Psoas muscle (tissue), 8 donors: ENCODE data around the gene RNMT. TPM values are rescaled to one million over a fixed set of nuclear protein-coding genes. Genes with fewer than 3 reads are reported as not detected.
A peak's percentile ranks its signal among the peaks of the same experiment; 100 is the strongest.

Experiments used
- ATAC-seq, 4 donors: fragments of 200-7000 bp; cut with Tn5 transposase; one replicate each; pipeline ENCODE4 v1.9.1; 2020; ENCODE audit warnings: moderate library complexity in 3 of 4, mild to moderate bottlenecking in 2 of 4
- DNase-seq, 2 donors: peaks; one replicate each; pipeline ENCODE4 v3.0.0-alpha.2; 2020
- H3K27ac ChIP-seq: fragments of 200-600 bp; one replicate; pipeline ENCODE4 v1.8.0; 2022
- H3K27me3 ChIP-seq, 3 donors: fragments of 200-600 bp in 1 of 3; one replicate each; pipeline versions ENCODE4 v1.6.1 to v1.8.0; 2013 to 2022; ENCODE audit warnings: low read length in 2 of 3, mild to moderate bottlenecking in 2 of 3, moderate library complexity in 1 of 3; ENCODE audit not compliant: insufficient read depth in 3 of 3
- H3K36me3 ChIP-seq, 2 donors: fragments of 200-600 bp in 1 of 2; one replicate each; pipeline versions ENCODE4 v1.6.1 to v1.8.0; 2013 to 2022; ENCODE audit warnings: low read depth in 1 of 2, mild to moderate bottlenecking in 1 of 2, moderate library complexity in 1 of 2; ENCODE audit not compliant: insufficient read depth in 1 of 2
- H3K4me1 ChIP-seq: fragments of 200-600 bp; one replicate; pipeline ENCODE4 v1.8.0; 2022
- H3K4me3 ChIP-seq: fragments of 200-600 bp; one replicate; pipeline ENCODE4 v1.8.0; 2022; ENCODE audit warnings: mild to moderate bottlenecking
- H3K9me3 ChIP-seq: fragments of 200-600 bp; one replicate; pipeline ENCODE4 v1.8.0; 2022
- CTCF ChIP-seq: fragments of 200-600 bp; IDR thresholded peaks from one replicate; pipeline ENCODE4 v1.8.0; 2022; ENCODE audit warnings: antibody characterized with exemption
- WGBS, 3 donors: extraction: QIAGEN DNeasy Blood & Tissue Kit; methylation state at CpG; one replicate each; pipeline versions ENCODE4 v1.1.6 to v1.1.7; 2013; 5-methylcytosine and 5-hydroxymethylcytosine counted together
- intact Hi-C, 2 donors: fragments of 100-400 bp; cut with DNase I; formaldehyde crosslinking; loops; one replicate each; pipeline versions ENCODE4 v1.11.0 to v1.14.2; 2022
- polyA plus RNA-seq, 3 donors: library from polyadenylated mRNA; stranded (reverse); fragments of 200-250 nt; gene quantifications; one replicate each; pipeline ENCODE4 v1.2.3, GENCODE V29; 2013
- total RNA-seq, 4 donors: library from RNA; stranded (reverse); fragmentation: NEBNext Ultra II Directional in 2 of 4; extraction: Animal tissue kit (Norgen Biotek cat#: 25700) in 2 of 4; gene quantifications; one replicate each; pipeline versions ENCODE4 v1.2.1 to v1.2.4, GENCODE V29; 2021 to 2023
- donor health status: healthy with polysubstance abuse.
- donor health status: DM: no; HTN: no; CAD: no; lungs with moderate emphysema.
- donor health status: Bipolar disorder and iron deficiency.
- donor health status: healthy.
- donor health status: DM: yes; HTN: yes; CAD: no.
- donor health status: DM: no; HTN: no; CAD: no.
- donor health status: DM: no; HTN: no; CAD: no.
- donor health status: DM: yes; HTN: yes; CAD: no.

The RNMT gene
- total and polyA plus RNA-seq, 7 donors: 15.0 to 29.2 (median 22.1) TPM

GRCh38 chr18:13799396-13799795 lies 72.9 kb downstream of the RNMT start:
- intact Hi-C loops: no loop called here
- H3K4me3 ChIP-seq: no peak overlapping the region

GRCh38 chr18:13800505-13801259 lies 74.2 kb downstream of the RNMT start:
- Histone ChIP-seq H3K4me1 (no peaks in the 10 kb centered on the region), H3K27me3 (peaks cover 0 to 23% (median 5%) of the 10 kb centered on the region in 3 donors), H3K27ac (no peak overlapping the region), H3K9me3 (no peaks in the 10 kb centered on the region), H3K36me3 (no peaks in the 10 kb centered on the region), H3K4me3 (peak overlapping the region; percentile 55)
- peak; percentile 81 to 92 (median 82) for ATAC-seq
- 14 to 16% (median 14%) methylated on average over 28 to 30 of the region's 30 CpGs for WGBS, 3 donors
- peak; percentile 47 for TF ChIP-seq CTCF
- intact Hi-C loops: loop anchor here in 1 of 2 donors (5.0 to 10.0 kb wide), 2 partner anchors 246 to 583 kb away; partner anchors contain the start of gene LDLRAD4
- DNase-seq: peak; percentile 60 to 69

More at GRCh38 chr18:13799396-13799795, 72.9 kb downstream of the RNMT start:
- Histone ChIP-seq H3K36me3 (no peaks in the 10 kb centered on the region), H3K4me1 (no peaks in the 10 kb centered on the region), H3K27me3 (peaks cover 0 to 23% (median 3%) of the 10 kb centered on the region in 3 donors), H3K9me3 (no peaks in the 10 kb centered on the region), H3K27ac (no peak overlapping the region)
- DNase-seq: no peak
- no peak for TF ChIP-seq CTCF
- ATAC-seq: no peak
- 89 to 92% (median 92%) methylated on average over 11 of the region's 11 CpGs for WGBS, 3 donors

GRCh38 chr18:13801260-13801601 lies 74.8 kb downstream of the RNMT start:
- Histone ChIP-seq H3K27me3 (peaks cover 0 to 23% (median 5%) of the 10 kb centered on the region in 3 donors), H3K4me3 (peak overlapping the region; percentile 55), H3K36me3 (no peaks in the 10 kb centered on the region), H3K27ac (no peak overlapping the region), H3K4me1 (no peaks in the 10 kb centered on the region), H3K9me3 (no peaks in the 10 kb centered on the region)
- WGBS, 3 donors: 11 to 15% (median 13%) methylated on average over 15 of the region's 15 CpGs
- TF ChIP-seq CTCF: no peak
- DNase-seq (no peak), ATAC-seq (peak in 1 of 4 donors; percentile 22)
- intact Hi-C loops: loop anchor here in 1 of 2 donors (5.0 to 10.0 kb wide), 2 partner anchors 246 to 584 kb away; partner anchors contain the start of gene LDLRAD4

- no peak for ATAC-seq
Observed at GRCh38 chr18:13804305-13804704, 77.8 kb downstream of the RNMT start.

More at GRCh38 chr18:13804305-13804704, 77.8 kb downstream of the RNMT start:
- Histone ChIP-seq H3K27me3 (peaks cover 0 to 14% (median 3%) of the 10 kb centered on the region in 3 donors), H3K36me3 (no peaks in the 10 kb centered on the region), H3K4me1 (no peaks in the 10 kb centered on the region), H3K4me3 (no peak overlapping the region), H3K9me3 (no peaks in the 10 kb centered on the region), H3K27ac (no peak overlapping the region)
- 63 to 72% (median 67%) methylated on average over 4 of the region's 4 CpGs for WGBS, 3 donors
- intact Hi-C loops: loop anchor here in 1 of 2 donors (5.0 to 10.0 kb wide), 2 partner anchors 250 to 587 kb away; partner anchors contain the start of gene LDLRAD4
- no peak for DNase-seq
- no peak for TF ChIP-seq CTCF
